ENCODE results near the gene BTBD9. TPM values are rescaled to one million over a fixed set of nuclear protein-coding genes. Genes with fewer than 3 reads are reported as not detected.

BTBD9 gene
- polyA plus RNA-seq, 1 experiment = 5.4 TPM

DNA sequence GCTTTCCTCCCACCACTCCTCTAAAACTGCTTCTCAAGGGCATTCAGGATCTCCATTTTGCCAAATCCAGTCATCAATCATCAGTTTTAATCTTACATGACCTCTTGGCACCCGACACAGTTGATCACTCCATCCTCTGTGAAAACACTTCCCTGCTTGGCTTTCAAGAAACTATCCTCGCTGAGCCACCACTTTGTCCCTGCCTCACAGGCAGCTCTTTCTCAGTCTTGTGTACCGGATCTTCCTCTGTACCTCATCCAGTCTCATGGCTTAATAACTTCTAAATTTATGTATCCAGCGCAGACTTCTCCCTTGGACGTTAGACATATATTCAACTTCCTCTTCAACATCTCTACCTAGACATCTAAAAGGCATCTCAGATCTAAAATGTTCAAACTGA is 89.9 kb downstream of the BTBD9 start:
- CTCF ChIA-PET = no interaction called here
- TF ChIP-seq, protein P1, sequence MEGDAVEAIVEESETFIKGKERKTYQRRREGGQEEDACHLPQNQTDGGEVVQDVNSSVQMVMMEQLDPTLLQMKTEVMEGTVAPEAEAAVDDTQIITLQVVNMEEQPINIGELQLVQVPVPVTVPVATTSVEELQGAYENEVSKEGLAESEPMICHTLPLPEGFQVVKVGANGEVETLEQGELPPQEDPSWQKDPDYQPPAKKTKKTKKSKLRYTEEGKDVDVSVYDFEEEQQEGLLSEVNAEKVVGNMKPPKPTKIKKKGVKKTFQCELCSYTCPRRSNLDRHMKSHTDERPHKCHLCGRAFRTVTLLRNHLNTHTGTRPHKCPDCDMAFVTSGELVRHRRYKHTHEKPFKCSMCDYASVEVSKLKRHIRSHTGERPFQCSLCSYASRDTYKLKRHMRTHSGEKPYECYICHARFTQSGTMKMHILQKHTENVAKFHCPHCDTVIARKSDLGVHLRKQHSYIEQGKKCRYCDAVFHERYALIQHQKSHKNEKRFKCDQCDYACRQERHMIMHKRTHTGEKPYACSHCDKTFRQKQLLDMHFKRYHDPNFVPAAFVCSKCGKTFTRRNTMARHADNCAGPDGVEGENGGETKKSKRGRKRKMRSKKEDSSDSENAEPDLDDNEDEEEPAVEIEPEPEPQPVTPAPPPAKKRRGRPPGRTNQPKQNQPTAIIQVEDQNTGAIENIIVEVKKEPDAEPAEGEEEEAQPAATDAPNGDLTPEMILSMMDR (IDR thresholded peaks at IDR 0.05; ENCODE audit: insufficient read depth, low read depth, low read length) = no peak

DNA sequence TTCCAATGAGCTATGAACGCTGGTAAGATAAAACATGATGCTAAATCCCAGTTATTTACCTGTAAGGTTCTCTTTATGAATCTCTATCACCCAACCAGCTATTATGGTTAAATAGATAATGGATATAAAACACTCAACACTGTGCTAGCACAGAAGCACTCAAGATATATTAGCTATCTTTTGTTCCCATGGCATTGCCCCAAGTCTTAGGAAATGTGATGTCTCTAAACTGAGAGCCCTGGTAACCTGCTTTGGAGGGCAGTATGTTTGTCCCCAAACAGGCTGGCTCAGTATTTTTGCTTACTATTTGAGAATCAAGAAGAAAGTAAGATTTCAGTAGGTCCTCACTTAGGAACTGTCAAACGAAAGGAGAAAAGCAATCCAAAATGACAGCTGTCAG is 90.5 kb downstream of the BTBD9 start:
- ChIA-PET CTCF (no interaction called here), POLR2A (no interaction called here)
- Histone ChIP-seq H3K36me3 (ENCODE audit: control insufficient read depth, insufficient read depth, low read length) (no peaks in the 10 kb centered on the region), H3K4me3 (ENCODE audit: low read depth, low read length) (no peak overlapping the region), H3K27me3 (ENCODE audit: control insufficient read depth, insufficient read depth, low read length) (no peaks in the 10 kb centered on the region)
- TF ChIP-seq, protein P1 (IDR thresholded peaks at IDR 0.05; ENCODE audit: insufficient read depth, low read depth, low read length) = no peak
- no peak for DNase-seq (ENCODE audit: low read depth)

More for the DNA sequence above, 89.9 kb downstream of the BTBD9 start:
- POLR2A ChIA-PET = no interaction called here
- Histone ChIP-seq H3K4me3 (ENCODE audit: low read depth, low read length) (no peak overlapping the region), H3K27me3 (ENCODE audit: control insufficient read depth, insufficient read depth, low read length) (no peaks in the 10 kb centered on the region), H3K36me3 (ENCODE audit: control insufficient read depth, insufficient read depth, low read length) (no peaks in the 10 kb centered on the region)
- DNase-seq (ENCODE audit: low read depth) = no peak

DNA sequence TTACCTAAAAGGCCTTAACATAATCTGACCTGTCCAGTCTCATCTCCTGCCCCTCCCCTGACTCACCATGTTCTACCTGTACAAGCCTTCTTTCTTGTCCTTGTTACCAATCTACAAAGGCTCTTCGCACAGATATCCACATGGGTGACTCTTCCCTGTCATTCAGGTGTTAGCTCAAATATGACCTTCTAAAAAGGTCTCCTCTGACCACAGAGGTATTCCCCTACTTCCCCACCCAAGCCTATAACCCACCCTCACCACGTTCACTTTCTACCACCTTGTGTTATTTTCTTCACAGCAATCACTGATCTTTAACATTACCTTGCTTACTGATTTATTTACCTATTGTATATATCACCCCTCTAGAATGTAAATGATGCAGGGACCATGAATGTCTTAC is 96.7 kb downstream of the BTBD9 start:
- H3K27me3 ChIP-seq (ENCODE audit: control insufficient read depth, insufficient read depth, low read length) = no peaks in the 10 kb centered on the region
- TF ChIP-seq, protein P1 (IDR thresholded peaks at IDR 0.05; ENCODE audit: insufficient read depth, low read depth, low read length) = no peak
- no peak overlapping the region for H3K4me3 ChIP-seq (ENCODE audit: low read depth, low read length)
- no peak for DNase-seq (ENCODE audit: low read depth)
- ChIA-PET CTCF (no interaction called here), POLR2A (no interaction called here)
- no peaks in the 10 kb centered on the region for H3K36me3 ChIP-seq (ENCODE audit: control insufficient read depth, insufficient read depth, low read length)

GRCh38 chr6:38542031-38542430 is 97.7 kb downstream of the BTBD9 start:
- Histone ChIP-seq H3K36me3 (ENCODE audit: control insufficient read depth, insufficient read depth, low read length) (no peaks in the 10 kb centered on the region), H3K4me3 (ENCODE audit: low read depth, low read length) (no peak overlapping the region), H3K27me3 (ENCODE audit: control insufficient read depth, insufficient read depth, low read length) (no peaks in the 10 kb centered on the region)
- no peak for DNase-seq (ENCODE audit: low read depth)
- TF ChIP-seq, protein P1 (IDR thresholded peaks at IDR 0.05; ENCODE audit: insufficient read depth, low read depth, low read length) = no peak
- CTCF ChIA-PET = no interaction called here
- POLR2A ChIA-PET = no interaction called here

- POLR2A ChIA-PET = no interaction called here
- no peak overlapping the region for H3K4me3 ChIP-seq (ENCODE audit: low read depth, low read length)
- CTCF ChIA-PET = no interaction called here
- DNase-seq (ENCODE audit: low read depth) = no peak
- H3K27me3 ChIP-seq (ENCODE audit: control insufficient read depth, insufficient read depth, low read length) = no peaks in the 10 kb centered on the region
- TF ChIP-seq, protein P1 (IDR thresholded peaks at IDR 0.05; ENCODE audit: insufficient read depth, low read depth, low read length) = no peak
- no peaks in the 10 kb centered on the region for H3K36me3 ChIP-seq (ENCODE audit: control insufficient read depth, insufficient read depth, low read length)
Observed at GRCh38 chr6:38533064-38533463, 106.7 kb downstream of the BTBD9 start.

Measured in BJ (cell line).